Stimulated activated CD4-positive, alpha-beta T cell treated with anti-CD3 and anti-CD28 coated beads, Interleukin-1b, Interleukin-23, amount 100 ng/mL, for 24 hours (primary cell): ENCODE data around the gene IFNL4.

Experiments
- DNase-seq, 4 experiments: peaks; one replicate each; pipeline ENCODE4 v3.0.0-alpha.2; 2020; ENCODE audit warnings: low read depth in 4 of 4, low spot score in 1 of 4

The IFNL4 gene

GRCh38 chr19:39196860-39197562, 51.6 kb downstream of the IFNL4 start, which contains the start of gene NCCRP1:
NCCRP1 (plus strand) TSS chr19:39196964; CDS start chr19:39196983, 19 bp downstream.
- DNase-seq: no peak

GRCh38 chr19:39196320-39196719, 52.3 kb downstream of the IFNL4 start:
- no peak for DNase-seq
